Anterior cingulate cortex (tissue), 58 donors: ENCODE data around the gene ARFGEF3.

ENCODE experiments used
- DNase-seq, 58 donors: peaks; one replicate each; lab custom pipeline; 2025; lab: John Stamatoyannopoulos, UW

Gene ARFGEF3

DNA sequence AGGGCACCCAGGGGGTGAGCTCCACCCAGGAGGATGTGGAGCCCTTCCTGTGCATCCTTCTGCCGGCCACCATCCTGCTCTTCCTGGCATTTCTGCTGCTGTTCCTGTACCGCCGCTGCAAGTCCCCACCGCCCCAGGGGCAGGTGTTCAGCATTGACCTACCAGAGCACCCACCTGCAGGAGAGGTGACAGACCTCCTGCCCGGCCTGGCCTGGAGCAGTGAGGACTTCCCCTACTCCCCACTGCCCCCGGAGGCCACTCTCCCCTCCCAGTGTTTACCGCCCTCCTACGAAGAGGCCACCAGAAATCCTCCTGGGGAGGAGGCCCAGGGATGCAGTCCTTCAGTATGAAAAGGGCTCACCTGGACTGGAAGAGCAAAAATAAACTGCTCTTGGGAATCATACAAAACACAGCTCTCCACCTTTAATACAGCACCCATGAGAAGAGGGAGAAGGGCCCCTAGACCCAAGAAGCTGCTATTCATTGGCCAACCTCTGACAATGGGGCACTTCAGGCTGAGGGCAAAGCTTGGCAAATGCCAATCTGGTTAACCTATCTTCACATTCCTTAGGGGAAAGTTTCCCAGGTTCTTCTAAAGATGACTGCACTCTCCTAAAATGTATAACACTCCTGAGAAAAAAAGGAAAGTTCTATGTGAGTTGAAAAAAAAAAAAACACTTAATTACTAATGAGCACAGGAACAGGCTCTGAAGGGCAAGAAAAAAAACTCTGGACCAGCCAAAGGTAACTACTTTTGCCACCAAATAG is 220.9 kb downstream of the ARFGEF3 start:
- DNase-seq: no peak

DNA sequence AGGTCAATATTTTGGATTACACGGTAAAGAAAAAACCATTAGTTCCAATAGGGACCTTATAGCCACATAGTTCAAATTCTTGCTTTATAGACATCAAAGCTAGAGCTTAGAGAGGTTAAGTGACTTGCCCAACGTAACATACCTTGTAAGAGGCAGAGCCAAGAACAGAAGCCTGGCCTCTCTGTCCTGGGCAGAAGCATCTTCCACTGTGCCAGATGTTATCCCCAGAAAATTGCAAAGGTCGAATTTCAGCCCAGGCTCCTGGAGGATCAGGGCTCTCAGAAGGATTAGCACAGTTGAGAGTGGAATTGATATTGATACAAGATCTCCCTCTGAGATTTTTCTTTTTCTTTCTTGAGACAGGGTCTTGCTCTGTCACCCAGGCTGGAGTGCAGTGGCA is 222.0 kb downstream of the ARFGEF3 start:
- no peak for DNase-seq

DNA sequence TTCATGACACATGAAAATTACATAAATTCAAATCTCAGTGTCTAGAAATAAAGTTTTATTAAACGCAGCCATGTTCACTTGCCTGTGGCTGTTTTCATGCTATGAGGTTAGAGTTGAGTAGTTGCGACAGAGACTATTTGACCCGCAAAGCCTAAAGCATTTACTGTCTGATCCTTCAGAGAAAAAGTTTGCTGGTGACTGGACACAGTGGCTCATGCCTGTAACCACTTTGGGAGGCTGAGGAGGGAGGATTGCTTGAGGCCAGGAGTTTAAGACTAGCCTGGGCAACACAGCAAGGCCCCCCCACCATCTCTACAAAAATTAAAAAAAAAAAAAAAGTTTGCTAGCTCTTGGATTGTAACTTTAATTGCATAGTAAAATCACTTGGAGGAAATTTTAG is 225.2 kb downstream of the ARFGEF3 start:
- DNase-seq: no peak

DNA sequence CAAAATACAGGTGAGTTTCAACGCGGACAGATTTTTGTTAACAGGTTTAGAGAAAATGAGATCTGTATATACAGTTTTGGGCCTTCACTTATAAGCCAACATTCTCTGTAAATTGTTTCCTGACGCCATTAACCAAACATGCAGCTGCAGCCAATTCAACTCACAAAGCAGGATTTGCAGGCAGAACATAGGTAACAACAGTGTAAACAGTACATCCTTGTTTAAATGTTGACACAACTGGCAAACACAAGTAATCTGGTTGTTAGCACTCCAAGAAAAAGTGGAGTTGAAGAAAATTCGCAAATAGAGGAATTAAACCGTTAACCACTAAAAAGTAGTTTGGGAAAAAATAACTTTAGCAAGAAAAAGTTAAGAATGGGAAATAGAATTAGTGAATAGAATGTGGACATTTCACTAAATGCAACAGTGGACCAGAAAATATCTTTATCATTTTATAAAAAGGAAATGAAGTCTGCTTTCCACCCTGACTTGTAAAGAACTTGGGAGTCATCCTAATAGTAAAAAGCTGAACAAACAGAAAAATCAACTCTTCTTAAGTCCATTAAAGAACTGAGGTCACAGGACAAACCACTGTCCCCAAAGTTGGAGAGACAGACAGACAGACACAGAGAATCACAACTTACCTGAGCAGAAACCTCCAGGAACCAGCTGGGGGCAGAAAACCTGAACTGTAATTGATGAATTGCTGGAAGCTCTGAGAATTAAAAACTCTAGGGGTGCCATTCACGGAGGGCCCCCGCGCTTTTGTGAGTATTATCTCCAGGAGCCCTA is 226.0 kb downstream of the ARFGEF3 start:
- DNase-seq: no peak

DNA sequence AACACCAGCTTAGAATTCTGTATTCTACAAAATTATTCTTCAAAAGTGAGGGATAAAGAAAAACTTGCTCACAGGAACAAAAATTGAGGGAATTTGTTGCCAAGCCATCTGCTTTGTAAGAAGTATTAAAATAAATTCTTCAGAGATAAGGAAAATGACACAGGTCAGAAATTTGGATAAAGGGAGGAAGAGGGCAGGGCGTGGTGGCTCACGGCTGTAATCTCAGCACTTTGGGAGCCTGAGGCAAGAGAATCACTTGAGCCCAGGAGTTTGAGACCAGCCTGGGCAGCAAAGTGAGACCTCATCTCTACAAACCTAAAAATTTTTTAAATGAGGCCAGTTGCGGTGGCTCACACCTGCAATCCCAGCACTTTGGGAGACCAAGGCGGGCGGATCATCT is 227.8 kb downstream of the ARFGEF3 start:
- no peak for DNase-seq
